ENCODE results near the gene SMARCB1.
A peak's percentile ranks its signal among the peaks of the same experiment; 100 is the strongest.

The SMARCB1 gene

GRCh38 chr22:23767673-23768548 is 18.9 kb upstream of the SMARCB1 start, which contains the start of gene CHCHD10:
CHCHD10 (minus strand) TSS chr22:23767972; CDS start chr22:23767874, 98 bp downstream.
- peak; percentile 89 for DNase-seq (ENCODE audit: extremely low read depth, insufficient read length)
- H3K27me3 ChIP-seq (replicated peaks; ENCODE audit: control insufficient read depth, insufficient read depth, low read length): no peaks in the 10 kb centered on the region
- peak within 1 kb of the TSS; percentile 89 for H3K4me3 ChIP-seq (replicated peaks; ENCODE audit: low read depth, low read length)
- H3K36me3 ChIP-seq (ENCODE audit: control insufficient read depth, insufficient read depth, low read length): peaks cover 10% of the 10 kb centered on the region
- TF ChIP-seq CTCF (IDR thresholded peaks at IDR 0.05; ENCODE audit: insufficient read depth, low read length, poor library complexity, severe bottlenecking): peak; percentile 70

GRCh38 chr22:23769321-23769965 is 17.3 kb upstream of the SMARCB1 start:
- Histone ChIP-seq H3K36me3 (ENCODE audit: control insufficient read depth, insufficient read depth, low read length) (peaks cover 8% of the 10 kb centered on the region), H3K27me3 (replicated peaks; ENCODE audit: control insufficient read depth, insufficient read depth, low read length) (no peaks in the 10 kb centered on the region; the same call in 1 of the 2 replicates), H3K4me3 (replicated peaks; ENCODE audit: low read depth, low read length) (no peak overlapping the region)
- TF ChIP-seq CTCF (IDR thresholded peaks at IDR 0.05; ENCODE audit: insufficient read depth, low read length, poor library complexity, severe bottlenecking): no peak
- no peak for DNase-seq (ENCODE audit: extremely low read depth, insufficient read length)

- no peaks in the 10 kb centered on the region; the same call in 1 of the 2 replicates for H3K27me3 ChIP-seq (replicated peaks; ENCODE audit: control insufficient read depth, insufficient read depth, low read length)
- H3K4me3 ChIP-seq (replicated peaks; ENCODE audit: low read depth, low read length): peak overlapping the region; percentile 48
- TF ChIP-seq CTCF (IDR thresholded peaks at IDR 0.05; ENCODE audit: insufficient read depth, low read length, poor library complexity, severe bottlenecking): no peak
These were observed 14.5 kb upstream of the SMARCB1 start for GRCh38 chr22:23772315-23772648.

GRCh38 chr22:23772649-23773473 is 13.9 kb upstream of the SMARCB1 start, which contains the start of gene MMP11:
MMP11 (plus strand) TSS chr22:23772849; CDS start chr22:23772871, 22 bp downstream.
- Histone ChIP-seq H3K36me3 (ENCODE audit: control insufficient read depth, insufficient read depth, low read length) (no peaks in the 10 kb centered on the region), H3K27me3 (replicated peaks; ENCODE audit: control insufficient read depth, insufficient read depth, low read length) (no peaks in the 10 kb centered on the region; the same call in 1 of the 2 replicates), H3K4me3 (replicated peaks; ENCODE audit: low read depth, low read length) (peak within 1 kb of the TSS; percentile 48)
- no peak for TF ChIP-seq CTCF (IDR thresholded peaks at IDR 0.05; ENCODE audit: insufficient read depth, low read length, poor library complexity, severe bottlenecking)
- peak; percentile 54 for DNase-seq (ENCODE audit: extremely low read depth, insufficient read length)

More at GRCh38 chr22:23772315-23772648, 14.5 kb upstream of the SMARCB1 start:
- no peaks in the 10 kb centered on the region for H3K36me3 ChIP-seq (ENCODE audit: control insufficient read depth, insufficient read depth, low read length)
- DNase-seq (ENCODE audit: extremely low read depth, insufficient read length): no peak

- no peak for TF ChIP-seq CTCF (IDR thresholded peaks at IDR 0.05; ENCODE audit: insufficient read depth, low read length, poor library complexity, severe bottlenecking)
- no peaks in the 10 kb centered on the region; the same call in 1 of the 2 replicates for H3K27me3 ChIP-seq (replicated peaks; ENCODE audit: control insufficient read depth, insufficient read depth, low read length)
- no peak for DNase-seq (ENCODE audit: extremely low read depth, insufficient read length)
- H3K36me3 ChIP-seq (ENCODE audit: control insufficient read depth, insufficient read depth, low read length): no peaks in the 10 kb centered on the region
- H3K4me3 ChIP-seq (replicated peaks; ENCODE audit: low read depth, low read length): no peak overlapping the region
These were observed 13.2 kb upstream of the SMARCB1 start for GRCh38 chr22:23773483-23774113.

Data from GM06990 (cell line).